NT2/D1 (cell line): Measurements from ENCODE around the gene KLHL26.
A peak's percentile ranks its signal among the peaks of the same experiment; 100 is the strongest.

Source experiments
- DNase-seq: peaks from one replicate; pipeline ENCODE4 v3.0.0-alpha.2; 2011; ENCODE audit warnings: low read depth, low spot score
- H3K27me3 ChIP-seq: 2 replicates; pipeline ENCODE4 v1.6.0; 2011; ENCODE audit warnings: mild to moderate bottlenecking; ENCODE audit not compliant: insufficient read length, insufficient read depth
- H3K36me3 ChIP-seq: 2 replicates; pipeline ENCODE4 v1.6.1; 2011; ENCODE audit warnings: mild to moderate bottlenecking, low read length, mixed read lengths; ENCODE audit not compliant: insufficient read depth, insufficient read length
- H3K4me1 ChIP-seq: 2 replicates; pipeline ENCODE4 v1.5.1; 2011; ENCODE audit not compliant: insufficient read depth, insufficient read length
- H3K4me3 ChIP-seq: 2 replicates; pipeline ENCODE4 v1.5.1; 2011; ENCODE audit warnings: low read depth; ENCODE audit not compliant: insufficient read length
- H3K9ac ChIP-seq: 2 replicates; pipeline ENCODE4 v1.6.0; 2011; ENCODE audit warnings: low read depth; ENCODE audit not compliant: insufficient read length
- H3K9me3 ChIP-seq: 2 replicates; pipeline ENCODE4 v1.5.1; 2011; ENCODE audit warnings: mild to moderate bottlenecking, low read length; ENCODE audit not compliant: insufficient read depth
- SUZ12 ChIP-seq: IDR thresholded peaks from 2 replicates; pipeline ENCODE4 v1.6.1; 2011; ENCODE audit not compliant: insufficient read length, insufficient read depth; ENCODE audit errors: extremely low read depth
- YY1 ChIP-seq: IDR thresholded peaks from 2 replicates; pipeline ENCODE4 v1.6.1; 2011; ENCODE audit not compliant: insufficient read length, insufficient read depth
- ZNF274 ChIP-seq: IDR thresholded peaks from 2 replicates; pipeline ENCODE4 v1.6.1; 2011; ENCODE audit warnings: mild to moderate bottlenecking, low read depth, low read length

Gene KLHL26

DNA sequence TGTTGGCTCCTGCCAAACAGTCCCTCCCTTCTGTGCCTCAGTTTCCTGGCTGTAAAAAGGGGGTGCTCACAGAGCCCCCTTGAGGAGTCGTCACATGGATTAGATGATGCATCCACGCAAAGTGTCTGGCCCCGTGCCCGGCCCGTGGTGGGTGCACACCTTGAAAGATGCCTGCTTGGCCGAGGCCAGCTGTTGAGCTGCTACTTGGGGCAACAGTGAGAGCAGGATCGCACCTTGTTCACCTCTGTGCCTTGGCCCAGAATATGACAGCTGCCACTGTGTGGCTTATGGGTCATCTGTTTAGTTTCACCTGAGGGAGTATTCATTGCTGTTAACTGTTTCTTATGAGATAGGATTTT, 64.4 kb downstream of the KLHL26 start:
- Histone ChIP-seq H3K9ac (peak overlapping the region; percentile 57), H3K4me1 (peaks cover 22% of the 10 kb centered on the region)
- DNase-seq, result no peak

DNA sequence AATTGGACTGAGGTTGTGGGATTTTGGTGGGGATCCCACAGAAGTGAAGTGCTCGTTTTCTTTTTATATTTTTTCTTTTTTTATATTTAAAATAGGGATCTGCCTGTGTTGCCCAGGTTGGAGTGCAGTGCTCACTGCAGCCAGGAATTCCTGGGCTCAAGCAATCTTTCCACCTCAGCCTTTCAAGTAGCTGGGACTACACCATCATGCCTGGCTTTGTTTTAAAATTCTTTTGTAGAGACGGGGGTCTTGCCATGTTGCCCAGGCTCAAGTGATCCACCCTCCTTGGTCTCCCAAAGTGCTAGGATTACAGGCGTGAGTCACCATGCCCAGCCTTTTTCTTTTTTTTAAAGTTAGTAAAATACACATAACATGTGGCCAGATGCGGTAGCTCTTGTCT, 67.2 kb downstream of the KLHL26 start:
- Histone ChIP-seq H3K4me1 (peaks cover 20% of the 10 kb centered on the region), H3K36me3 (no peaks in the 10 kb centered on the region), H3K9me3 (no peaks in the 10 kb centered on the region), H3K27me3 (peaks cover 10% of the 10 kb centered on the region), H3K4me3 (no peak overlapping the region), H3K9ac (no peak overlapping the region)
- no peak for DNase-seq
- TF ChIP-seq SUZ12 (no peak), YY1 (no peak)

More for the DNA sequence above, 64.4 kb downstream of the KLHL26 start:
- TF ChIP-seq SUZ12 (no peak), YY1 (no peak), ZNF274 (no peak)
- Histone ChIP-seq H3K9me3 (no peaks in the 10 kb centered on the region), H3K36me3 (no peaks in the 10 kb centered on the region), H3K4me3 (peak overlapping the region; percentile 12), H3K27me3 (peaks cover 25% of the 10 kb centered on the region)

DNA sequence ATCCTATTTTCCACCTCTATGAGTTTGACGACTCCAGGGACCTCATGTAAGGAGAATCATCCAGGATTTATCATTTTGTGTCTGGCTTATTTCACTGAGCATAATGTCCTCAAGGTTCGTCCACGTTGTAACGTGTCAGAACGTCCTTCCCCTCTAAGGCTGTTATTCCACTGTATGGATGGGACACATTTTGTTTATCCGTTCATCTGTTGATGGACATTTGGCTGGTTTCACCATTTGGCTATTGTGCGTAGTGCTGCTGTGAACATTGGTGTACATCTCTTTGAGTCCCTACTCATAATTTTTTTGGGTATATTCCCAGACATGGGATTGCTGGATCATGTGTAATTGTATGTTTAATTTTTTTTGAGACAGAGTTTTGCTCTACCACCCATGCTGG, 68.1 kb downstream of the KLHL26 start:
- TF ChIP-seq ZNF274, result no peak
- no peak for TF ChIP-seq SUZ12
- TF ChIP-seq YY1, result no peak
- Histone ChIP-seq H3K27me3 (peaks cover 2% of the 10 kb centered on the region), H3K9ac (no peak overlapping the region), H3K4me1 (peaks cover 17% of the 10 kb centered on the region), H3K4me3 (no peak overlapping the region), H3K9me3 (no peaks in the 10 kb centered on the region), H3K36me3 (no peaks in the 10 kb centered on the region)
- DNase-seq, result no peak

DNA sequence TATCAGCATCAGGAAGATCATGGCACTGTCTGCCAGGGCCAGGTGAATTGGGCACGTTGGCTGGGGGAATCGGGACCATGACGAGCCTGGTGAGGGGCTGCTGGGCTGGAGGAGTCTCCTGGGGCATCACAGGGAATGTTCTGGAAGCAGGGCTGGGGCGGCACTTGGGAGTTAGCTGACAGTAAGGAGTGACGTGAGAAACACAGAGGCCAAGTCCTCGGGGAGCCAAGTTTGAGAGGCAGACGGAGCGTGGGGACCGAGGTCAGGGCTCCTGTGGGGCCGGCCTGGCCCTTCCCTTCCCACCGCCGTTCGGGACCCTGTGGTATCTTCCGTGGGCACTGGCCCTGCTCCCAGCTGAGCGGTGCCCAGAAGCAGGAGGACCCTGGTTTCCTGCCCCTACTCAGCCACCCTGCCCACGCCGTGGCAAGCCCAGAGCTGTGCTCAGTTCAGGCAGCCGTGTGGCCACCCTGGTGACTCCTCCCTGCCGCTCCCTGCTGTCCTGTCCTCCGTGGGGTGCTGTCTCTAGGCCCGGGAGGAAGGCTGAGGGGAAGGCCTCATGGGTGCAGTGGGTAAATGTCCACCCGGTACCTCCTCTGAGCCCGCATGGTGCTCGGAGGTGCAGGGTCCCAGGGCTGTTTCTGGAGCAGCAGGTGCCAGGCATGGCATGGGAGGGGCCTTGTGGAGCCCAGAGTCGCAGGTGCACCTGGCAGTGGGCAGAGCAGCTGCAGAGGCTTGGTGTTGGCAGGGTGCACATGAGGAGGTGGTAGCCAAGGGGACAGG, 71.8 kb downstream of the KLHL26 start:
- H3K4me3 ChIP-seq, result no peak overlapping the region
- H3K9me3 ChIP-seq, result no peaks in the 10 kb centered on the region
- H3K27me3 ChIP-seq, result no peaks in the 10 kb centered on the region
- no peak for TF ChIP-seq SUZ12
- TF ChIP-seq ZNF274, result no peak
- TF ChIP-seq YY1, result no peak
- DNase-seq, result no peak
- H3K36me3 ChIP-seq, result peaks cover 7% of the 10 kb centered on the region
- peaks cover 14% of the 10 kb centered on the region for H3K4me1 ChIP-seq
- H3K9ac ChIP-seq, result no peak overlapping the region

DNA sequence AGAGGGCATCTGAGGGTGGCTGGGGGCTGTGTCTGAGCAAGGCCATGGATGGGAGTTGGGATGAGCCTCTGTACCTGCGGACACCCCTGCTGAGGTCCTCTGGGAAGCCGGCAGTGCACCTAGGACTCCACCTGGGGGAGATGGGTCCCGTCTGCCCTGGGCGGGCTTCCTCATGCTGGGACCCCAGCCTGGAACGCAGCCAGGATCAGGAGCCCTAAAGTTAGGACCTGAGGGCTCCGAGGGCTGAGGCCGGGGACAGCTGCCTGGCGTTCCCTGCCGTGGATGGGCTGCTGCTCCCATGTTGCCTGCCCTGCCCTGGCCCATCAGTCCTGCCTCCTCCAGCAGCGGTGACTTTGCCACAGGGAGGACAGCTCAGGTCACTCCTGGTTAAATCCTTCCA, 72.7 kb downstream of the KLHL26 start:
- Histone ChIP-seq H3K4me1 (peaks cover 14% of the 10 kb centered on the region), H3K9me3 (no peaks in the 10 kb centered on the region), H3K27me3 (no peaks in the 10 kb centered on the region), H3K4me3 (no peak overlapping the region), H3K9ac (peak overlapping the region; percentile 56), H3K36me3 (peaks cover 8% of the 10 kb centered on the region)
- no peak for DNase-seq
- TF ChIP-seq YY1, result no peak
- no peak for TF ChIP-seq SUZ12
- TF ChIP-seq ZNF274, result no peak

DNA sequence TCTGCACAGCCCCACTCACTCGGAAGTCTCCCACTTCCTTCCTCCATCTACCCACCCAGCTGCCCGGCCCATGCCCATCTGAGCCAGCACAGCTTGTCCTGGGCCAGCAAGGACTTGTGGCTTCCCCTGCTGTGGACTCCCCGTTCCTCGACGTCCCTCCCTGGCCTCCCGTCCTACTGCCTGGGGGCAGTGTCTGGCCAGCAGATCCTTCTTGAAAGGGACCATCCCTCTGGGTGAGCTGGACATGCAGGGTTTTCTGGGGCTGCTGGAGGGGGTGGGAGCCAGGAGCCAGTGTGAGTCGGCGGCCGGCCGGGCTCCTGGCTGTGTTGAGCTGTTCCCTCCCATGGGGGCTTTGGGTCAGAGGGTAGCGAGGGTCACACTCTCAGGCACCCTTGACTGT, 73.4 kb downstream of the KLHL26 start:
- no peak overlapping the region for H3K9ac ChIP-seq
- no peak for DNase-seq
- no peaks in the 10 kb centered on the region for H3K9me3 ChIP-seq
- H3K36me3 ChIP-seq, result peaks cover 8% of the 10 kb centered on the region
- H3K4me1 ChIP-seq, result peaks cover 14% of the 10 kb centered on the region
- H3K27me3 ChIP-seq, result no peaks in the 10 kb centered on the region
- H3K4me3 ChIP-seq, result no peak overlapping the region
- TF ChIP-seq YY1, result no peak
- no peak for TF ChIP-seq ZNF274
- TF ChIP-seq SUZ12, result no peak

DNA sequence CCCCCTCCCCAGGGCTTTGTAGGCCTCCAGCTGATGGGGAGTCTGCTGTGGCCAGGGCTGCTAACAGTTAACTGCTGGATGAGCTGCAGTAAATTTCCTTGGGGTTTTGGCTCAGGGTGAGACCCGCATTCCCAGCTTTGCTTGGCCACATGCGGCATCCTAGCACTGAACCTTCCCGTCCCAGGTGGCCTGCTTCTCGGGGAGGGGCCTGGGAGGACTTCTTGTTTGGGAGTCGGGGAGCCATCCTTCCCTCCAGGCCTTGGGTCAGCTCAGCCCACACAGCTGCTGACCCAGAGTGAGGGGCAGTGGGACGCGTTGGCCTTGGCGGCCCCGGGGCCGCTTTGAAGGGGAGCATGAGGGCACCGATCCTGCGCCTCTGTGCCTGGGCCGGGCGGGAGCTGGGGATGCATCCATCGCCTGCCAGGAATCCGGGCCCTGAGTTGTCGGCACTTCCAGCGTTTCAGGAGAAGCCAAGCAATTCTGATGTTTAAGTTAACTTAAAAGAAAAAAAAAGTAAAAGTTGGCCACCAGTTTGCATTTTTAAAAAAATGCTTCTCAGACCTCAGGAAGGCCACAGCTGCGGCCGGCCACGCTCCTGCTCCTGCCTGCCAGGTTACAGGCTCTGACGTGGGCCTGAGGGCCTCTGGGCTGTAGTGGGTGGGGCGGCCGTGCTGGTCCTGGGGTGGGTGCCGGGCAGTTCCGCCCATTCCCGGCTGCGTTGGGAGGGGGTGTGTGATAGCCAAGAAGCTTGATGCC, 74.3 kb downstream of the KLHL26 start:
- DNase-seq, result no peak

More for the DNA sequence above, 74.3 kb downstream of the KLHL26 start:
- TF ChIP-seq SUZ12 (no peak), ZNF274 (no peak), YY1 (no peak)
- H3K36me3 ChIP-seq, result peaks cover 8% of the 10 kb centered on the region
- H3K4me1 ChIP-seq, result peaks cover 14% of the 10 kb centered on the region
- no peak overlapping the region for H3K4me3 ChIP-seq
- H3K27me3 ChIP-seq, result no peaks in the 10 kb centered on the region
- H3K9ac ChIP-seq, result no peak overlapping the region
- no peaks in the 10 kb centered on the region for H3K9me3 ChIP-seq
